Measurements from ENCODE around the gene MYCBP2.
A peak's percentile ranks its signal among the peaks of the same experiment; 100 is the strongest.
"Not testable (repeated sequence)": the region's sequence is repeated elsewhere in the genome, so short reads cannot be mapped to it uniquely, and the experiment has no call there.

The MYCBP2 gene

DNA sequence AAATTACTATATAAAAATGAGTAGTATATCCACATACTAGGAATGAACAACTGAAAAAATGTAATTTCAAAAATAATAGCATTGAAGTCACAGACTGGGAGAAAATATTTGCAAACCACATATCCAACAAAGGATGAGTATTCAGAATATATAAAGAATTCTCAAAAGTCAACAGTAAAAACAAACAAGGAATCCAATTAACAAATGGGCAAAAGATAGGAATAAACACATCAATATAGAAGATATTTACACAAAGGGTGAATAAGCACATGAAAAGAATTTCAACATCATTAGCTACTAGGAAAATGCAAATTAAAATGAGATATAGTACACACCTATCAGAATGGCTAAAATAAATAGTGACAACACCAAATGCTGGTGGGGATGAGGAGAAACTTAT is 37.0 kb downstream of the MYCBP2 start:
- FAIRE-seq, result no peak

DNA sequence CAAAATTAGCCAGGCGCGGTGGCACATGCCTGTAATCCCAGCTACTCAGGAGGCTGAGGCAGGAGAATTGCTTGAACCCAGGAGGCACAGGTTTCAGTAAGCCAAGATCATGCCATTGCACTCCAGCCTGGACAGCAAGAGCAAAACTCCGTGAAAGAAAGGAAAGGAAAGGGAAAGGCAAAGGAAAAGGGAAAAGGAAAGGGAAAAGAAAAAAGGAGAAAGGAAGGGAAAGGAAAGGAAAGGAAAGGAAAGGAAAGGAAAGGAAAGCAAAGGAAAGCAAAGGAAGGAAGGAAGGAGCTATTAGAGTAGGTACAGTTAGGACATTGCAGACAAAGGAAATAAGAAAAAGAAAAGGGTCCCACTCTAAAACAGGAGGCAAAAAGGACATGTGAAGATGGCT is 41.3 kb downstream of the MYCBP2 start:
- not testable (repeated sequence) for FAIRE-seq

DNA sequence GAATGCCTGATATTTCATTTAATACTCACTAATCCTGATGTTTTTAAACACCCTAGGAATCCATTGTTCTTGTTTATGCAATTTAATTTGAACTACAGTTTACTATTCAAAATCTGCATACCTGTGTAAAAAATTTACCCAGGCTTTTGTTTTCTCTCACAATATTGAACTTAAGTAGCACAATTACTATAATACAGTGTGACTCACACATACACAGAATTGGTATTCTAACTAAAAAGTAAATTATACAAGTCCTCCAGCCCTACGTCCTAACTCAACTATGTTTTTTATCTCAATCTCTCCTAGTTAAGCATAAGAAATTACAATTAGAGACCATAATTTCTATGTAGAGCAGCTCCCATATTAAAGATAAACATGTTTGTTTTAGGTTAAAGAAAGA is 41.8 kb downstream of the MYCBP2 start:
- no peak for FAIRE-seq

DNA sequence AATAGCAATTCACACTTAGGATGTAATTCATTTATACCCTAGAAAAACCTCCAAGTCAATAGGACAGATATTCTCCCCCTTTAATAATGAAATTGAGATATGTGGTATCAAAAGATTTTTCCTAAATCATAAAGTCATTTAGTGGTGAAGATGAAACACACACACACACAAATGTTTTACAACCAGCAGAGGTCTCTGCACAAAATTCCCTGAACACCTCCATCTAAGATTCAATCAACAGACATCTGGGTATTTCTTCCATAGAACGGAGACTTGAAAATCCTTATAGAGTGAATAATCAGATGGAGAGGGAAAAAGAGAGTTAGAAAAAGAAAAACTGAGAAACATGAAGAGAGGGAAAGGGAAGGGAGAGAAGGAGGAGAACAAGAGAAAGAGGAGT is 52.8 kb downstream of the MYCBP2 start:
- no peak for FAIRE-seq

DNA sequence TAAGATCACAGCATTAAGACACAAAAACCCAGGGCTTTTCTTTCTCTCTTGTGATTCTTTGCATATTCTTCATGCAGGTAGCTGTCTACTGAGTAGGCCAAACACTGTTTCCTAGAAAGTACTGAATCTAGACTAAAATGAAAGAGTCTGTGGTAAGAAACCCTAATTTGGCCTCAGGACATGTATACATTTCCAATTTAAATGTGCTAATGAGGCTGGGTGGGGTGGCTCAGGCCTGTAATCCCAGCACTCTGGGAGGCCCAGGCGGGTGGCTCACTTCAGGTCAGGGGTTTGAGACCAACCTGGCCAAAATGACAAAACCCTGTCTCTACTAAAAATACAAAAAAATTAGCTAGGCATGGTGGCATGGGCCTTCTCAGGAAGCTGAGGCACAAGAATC is 57.8 kb downstream of the MYCBP2 start:
- FAIRE-seq, result no peak

DNA sequence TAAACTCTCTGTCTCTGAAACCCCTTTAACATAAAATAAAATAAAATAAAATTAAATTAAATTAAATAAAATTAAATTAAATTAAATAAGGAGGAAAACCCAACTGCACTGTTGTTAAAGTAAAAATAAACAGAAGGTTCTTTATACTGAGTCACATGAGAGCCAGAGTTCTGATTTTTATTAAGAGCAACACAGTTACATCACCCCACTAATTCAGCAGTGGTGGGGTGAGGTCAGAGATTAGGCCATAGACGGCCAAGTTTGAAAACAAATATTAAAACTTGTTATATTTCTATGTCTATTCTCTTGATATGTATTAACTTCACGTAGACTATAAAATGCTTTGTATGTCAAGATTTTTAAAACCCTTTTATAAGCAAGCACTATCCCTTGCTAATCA is 59.5 kb downstream of the MYCBP2 start:
- peak; percentile 41 for FAIRE-seq

DNA sequence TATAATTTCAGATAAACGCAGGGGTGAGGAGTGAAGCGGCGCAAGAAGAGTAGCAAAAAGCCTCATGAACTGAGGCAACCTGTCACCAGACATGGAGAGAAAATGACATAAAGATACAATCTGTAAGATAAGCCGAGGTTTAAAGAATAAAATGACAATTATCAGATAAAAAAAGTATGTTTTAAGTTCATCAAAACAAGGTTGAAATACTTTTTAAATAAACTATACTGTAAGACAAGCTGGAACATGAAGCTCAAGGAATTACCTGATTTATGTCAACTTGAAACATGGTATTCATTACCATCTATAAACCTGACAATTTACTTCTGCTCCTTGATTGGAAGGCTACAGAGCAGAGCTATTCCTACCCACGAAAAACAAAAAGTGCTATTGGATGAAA is 61.6 kb downstream of the MYCBP2 start:
- FAIRE-seq, result no peak

DNA sequence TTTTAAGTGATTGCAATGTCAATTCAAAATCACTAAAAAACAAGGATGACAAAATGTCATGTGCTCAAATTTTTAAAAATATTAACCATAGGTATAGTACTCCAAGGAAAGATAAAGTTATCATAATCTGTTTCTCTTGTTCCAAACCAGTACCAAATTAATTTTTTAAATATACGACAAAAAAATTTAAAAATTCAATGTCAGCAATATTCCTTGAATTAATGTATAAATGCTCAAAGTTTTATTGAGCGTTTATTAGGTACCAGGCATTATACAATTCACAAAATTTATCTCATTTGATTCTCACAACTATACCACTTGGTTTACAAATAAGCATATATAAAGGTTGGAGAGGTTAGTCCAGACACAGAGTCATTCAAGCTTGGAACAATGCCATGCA is 64.7 kb downstream of the MYCBP2 start:
- peak; percentile 36 for FAIRE-seq

DNA sequence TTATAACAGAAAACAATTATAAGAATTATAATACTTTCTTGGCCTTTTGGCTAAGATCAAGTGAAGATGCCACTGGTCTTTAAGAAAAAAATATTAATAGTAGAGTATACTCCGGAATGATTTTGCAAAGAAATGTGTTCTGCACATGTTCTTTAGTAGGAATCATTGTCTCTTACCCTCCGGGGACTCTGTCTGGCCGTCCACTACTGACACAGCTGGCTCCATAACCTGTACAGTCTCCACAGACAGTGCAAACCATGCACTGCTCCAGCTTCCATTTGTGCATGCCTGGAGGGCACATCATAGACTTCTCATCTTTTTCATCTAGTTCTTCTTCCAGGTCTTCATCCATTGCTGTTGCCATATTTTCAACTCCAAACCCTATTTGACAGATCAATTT is 75.9 kb downstream of the MYCBP2 start:
- FAIRE-seq, result no peak

DNA sequence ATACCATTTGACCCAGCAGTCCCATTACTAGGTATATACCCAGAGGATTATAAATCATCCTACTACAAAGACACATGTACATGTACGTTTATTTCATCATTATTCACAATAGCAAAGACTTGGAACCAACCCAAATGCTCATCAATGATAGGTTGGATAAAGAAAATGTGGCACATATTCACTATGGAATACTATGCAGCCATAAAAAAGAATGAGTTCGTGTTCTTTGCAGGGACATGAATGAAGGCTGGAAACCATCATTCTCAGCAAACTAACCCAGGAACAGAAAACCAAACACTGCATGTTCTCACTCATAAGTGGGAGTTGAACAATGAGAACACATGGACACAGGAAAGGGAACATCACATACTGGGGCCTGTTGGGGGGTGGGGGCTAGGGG is 81.7 kb downstream of the MYCBP2 start:
- FAIRE-seq, result not testable (repeated sequence)

DNA sequence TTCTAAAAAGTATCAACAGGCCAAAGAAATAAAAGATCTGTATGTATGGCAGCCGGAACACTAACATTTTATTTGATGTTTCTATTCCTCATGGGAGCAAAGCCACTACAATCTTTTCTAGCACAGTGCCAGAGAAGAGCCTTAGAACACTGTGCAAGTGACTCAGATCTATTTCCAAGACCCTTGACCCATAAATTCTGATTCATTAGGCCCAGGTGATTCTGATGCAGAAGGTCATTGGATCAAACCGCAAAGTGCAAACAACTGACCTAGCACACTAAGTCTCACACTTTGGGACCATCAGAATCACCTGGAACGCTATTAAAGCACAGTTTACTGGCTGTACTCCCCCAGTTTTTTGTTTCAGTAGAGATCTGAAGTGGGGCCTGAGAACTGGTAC is 87.6 kb downstream of the MYCBP2 start:
- no peak for FAIRE-seq

DNA sequence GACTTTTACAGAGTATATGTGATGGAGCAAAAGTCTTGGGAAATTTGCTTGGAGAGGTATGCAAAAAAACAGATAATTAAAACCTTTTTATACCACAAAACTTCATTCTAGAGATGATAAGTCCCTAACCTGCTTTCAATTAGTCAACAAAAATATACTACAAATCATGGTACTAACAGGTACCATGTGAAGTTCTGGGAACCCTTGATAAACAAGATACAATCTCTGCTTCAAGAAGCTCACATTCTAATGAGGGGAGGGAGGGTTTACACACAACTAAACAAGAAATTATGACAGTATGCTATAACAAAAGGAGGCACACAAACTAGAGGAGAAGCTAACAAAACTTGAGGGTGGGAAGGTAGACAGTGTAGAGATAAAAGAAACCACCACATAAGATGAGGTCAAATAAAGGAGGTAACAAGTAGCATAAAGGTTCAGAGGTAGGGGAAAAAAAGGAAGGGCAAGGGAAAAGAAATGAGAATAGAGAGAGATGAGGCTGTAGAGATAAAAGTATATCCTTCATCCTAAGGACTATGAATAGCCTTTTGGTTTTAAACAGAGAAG is 91.4 kb downstream of the MYCBP2 start:
- FAIRE-seq, result no peak

DNA sequence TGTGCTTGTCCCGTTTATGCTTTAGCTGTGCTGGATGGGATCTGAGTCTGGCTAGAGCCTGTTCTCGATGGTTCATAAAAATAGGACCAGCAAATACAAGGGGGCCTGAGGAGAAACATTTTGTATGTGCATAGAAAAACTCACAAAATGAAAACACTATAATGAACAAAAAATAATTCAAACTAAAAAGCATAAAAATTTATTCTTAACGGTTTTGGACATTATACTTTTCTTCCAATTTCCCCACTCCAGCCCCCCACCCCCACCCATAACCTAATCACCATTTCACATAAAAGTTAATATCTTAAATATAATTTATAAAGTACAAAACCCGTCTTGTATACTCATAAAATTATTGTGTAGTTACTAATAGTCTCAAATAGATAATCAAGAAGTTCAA is 93.7 kb downstream of the MYCBP2 start:
- FAIRE-seq, result no peak

DNA sequence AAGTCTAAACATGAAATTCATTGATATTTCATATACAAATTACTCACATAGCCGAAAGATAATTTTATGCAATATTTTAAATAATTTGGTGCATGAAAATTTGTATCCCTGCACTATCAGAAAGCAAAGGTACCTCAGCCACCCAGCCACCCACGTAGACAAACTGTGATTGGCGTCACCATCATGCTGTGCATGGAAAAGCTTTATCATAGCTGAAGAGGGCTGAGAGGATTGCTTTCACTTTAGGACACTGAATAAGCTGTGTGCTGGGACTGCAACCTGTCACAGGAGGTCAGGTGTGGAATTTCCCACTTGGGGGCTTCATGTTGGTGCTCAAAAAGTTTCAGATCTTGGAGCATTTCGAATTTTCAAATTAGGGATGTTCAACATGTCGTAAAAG is 96.3 kb downstream of the MYCBP2 start:
- FAIRE-seq, result no peak

DNA sequence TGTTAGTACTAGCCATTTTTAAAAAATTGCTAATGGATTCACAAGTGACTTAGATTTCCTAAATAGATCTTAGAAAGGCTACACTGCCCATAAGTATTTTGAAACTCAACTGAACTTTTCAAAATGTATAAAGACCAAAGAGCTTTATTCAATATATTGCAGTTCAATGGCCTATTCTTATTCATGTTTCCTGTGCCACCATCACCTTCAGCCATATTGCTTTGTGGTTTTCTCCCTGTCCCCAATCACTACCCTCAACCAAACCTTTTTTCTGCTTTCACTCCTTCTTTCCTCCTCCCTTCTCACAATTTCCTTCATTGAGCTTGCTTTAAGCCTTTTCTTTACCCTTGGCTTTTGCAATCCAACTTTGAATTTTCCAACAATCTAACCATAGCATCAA is 100.9 kb downstream of the MYCBP2 start:
- FAIRE-seq, result no peak

DNA sequence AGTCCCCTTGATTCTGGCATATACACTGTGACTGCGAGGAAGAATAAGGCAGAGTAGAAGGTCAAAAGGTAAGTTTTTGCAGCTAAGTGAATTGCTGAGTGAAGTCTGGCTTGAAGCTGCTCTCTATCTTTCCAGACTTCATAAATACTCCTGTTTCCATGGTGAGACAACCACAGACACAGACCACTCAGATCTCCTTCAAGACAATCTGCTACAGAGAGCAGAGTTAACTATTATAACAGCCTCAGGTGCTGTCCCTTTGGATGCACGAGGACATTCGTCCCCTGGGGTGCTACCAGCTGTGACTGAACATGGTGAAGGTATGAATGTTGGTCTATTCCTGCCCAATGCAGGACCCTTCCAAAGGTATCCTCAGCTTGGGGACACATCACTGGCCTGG is 104.0 kb downstream of the MYCBP2 start:
- FAIRE-seq, result no peak

DNA sequence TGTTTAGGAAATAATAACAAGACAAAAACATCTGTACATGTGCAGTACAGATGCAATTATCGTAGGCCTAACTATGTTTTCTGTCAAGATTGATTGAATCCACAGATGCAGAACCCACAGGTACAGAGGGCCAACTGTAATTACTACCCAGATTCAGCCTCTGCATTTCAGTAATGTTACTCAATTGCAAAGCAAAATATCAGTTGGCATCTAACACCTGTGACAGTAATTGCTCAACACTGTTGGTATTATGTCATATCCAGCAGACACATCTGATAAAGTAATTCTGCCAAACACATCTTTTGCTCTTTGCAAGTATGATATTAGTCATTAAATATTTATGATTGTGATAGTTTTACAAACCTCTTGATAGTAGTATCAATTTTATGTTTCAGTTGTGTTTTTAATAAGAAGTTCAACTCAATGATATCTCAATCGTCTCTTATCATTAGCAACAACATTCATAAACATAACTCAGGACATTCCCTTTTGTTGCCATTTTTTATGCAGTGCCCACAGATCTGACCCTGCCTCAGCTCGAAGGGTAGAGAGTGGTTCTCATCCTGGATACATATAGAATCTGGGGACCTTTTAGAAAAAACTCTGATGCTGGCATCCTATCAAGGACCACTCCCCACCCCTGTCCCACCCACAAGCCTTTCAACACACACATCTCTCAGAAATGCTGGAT is 104.7 kb downstream of the MYCBP2 start:
- no peak for FAIRE-seq

DNA sequence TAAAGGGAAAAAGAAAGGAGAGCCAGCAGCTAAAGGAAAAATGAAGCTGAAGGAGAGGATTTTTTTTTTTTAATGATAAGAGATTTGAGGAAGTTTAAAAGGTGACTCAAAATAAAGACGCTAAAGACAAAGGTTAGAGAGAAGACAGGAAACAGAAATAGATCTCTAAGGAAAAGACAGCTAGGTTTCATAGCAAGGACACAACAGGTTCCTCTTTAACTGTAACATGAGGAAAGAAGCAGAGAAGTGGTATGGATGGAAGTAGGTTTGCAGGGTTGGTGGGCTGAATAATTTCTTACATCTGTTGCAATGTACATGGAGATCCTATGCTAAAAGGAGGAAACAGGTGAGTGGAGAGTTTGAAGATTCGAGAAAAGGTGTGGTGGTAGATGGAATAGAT is 107.5 kb downstream of the MYCBP2 start:
- no peak for FAIRE-seq

DNA sequence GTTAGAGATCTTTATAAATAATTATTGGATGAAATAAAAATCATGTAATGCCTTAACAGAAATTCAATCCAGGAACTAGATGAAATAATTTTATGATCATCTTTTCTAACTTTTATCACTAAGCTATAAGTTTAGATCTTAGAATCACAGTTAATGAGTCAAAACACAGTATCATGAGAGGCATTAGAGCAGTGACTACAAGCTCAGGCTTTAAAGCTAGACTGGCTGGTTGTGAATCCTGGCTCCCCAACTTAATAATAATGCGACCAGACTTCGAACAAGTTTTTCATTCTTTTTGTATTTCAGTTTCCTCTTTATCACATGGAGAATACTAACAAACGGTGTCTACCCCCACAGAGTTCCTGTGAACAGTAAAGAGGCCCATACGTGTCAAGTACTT is 108.6 kb downstream of the MYCBP2 start:
- FAIRE-seq, result no peak

DNA sequence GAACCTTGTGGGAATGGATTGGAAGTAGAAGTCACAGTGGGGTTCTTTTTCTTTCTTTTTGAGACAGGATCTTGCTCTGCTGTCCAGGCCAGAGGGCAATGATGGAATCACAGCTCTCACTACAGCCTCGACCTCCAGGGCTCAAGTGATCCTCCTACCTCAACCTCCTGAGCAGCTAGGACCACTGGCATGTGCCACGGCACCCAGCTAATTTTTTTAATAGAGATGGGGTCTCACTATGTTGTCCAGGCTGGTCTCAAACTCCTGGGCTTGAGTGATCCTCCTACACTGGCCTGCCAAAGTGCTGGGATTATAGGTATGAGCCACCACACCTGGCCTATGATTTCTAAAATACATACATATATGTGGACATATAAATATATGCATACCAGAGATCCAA is 111.4 kb downstream of the MYCBP2 start:
- no peak for FAIRE-seq

DNA sequence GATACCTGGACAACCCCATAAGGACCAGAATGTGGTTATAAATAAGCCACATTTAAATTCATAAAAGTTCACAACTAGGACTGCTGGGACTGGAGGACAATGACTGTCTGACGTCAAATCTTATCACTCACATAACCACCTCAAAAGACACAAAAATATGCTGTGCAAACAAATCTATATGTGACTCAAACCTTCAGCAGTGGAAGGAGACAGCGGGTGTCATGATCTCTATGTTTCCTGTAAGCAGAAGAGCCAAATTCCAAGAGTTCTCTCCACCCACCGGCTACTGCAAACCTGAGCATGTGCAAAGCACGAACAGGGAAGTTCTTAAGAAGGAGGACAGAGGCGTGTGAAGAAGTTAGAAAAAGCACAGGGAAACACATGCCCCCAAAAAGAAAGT is 113.2 kb downstream of the MYCBP2 start:
- no peak for FAIRE-seq

DNA sequence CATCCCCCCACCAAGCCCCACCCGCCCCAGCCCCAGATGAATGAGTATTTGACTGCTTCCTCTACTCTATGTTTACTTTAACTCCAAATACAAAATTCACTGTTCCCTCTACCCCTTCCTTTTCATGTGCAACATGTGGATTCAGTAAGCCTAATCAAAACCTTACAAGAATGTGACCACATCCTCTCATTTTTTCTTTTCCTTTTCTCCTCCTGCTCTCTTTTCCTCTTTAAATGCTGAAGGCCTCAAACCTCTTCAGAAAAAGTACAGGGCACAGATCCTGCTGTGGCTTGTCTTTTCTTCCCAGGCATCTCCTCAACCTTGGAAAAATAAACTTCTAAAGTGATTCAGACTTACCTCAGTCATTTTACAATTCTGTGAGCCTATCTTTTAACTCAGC is 119.0 kb downstream of the MYCBP2 start:
- FAIRE-seq, result no peak

DNA sequence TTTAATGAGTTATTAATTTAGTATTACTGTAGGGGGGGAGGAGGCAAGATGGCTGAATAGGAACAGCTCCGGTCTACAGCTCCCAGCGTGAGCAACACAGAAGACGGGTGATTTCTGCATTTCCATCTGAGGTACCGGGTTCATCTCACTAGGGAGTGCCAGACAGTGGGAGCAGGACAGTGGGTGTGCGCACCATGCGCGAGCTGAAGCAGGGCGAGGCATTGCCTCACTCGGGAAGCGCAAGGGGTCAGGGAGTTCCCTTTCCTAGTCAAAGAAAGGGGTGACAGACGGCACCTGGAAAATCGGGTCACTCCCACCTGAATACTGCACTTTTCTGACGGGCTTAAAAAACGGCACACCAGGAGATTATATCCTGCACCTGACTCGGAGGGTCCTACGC is 127.9 kb downstream of the MYCBP2 start:
- FAIRE-seq, result not testable (repeated sequence)

DNA sequence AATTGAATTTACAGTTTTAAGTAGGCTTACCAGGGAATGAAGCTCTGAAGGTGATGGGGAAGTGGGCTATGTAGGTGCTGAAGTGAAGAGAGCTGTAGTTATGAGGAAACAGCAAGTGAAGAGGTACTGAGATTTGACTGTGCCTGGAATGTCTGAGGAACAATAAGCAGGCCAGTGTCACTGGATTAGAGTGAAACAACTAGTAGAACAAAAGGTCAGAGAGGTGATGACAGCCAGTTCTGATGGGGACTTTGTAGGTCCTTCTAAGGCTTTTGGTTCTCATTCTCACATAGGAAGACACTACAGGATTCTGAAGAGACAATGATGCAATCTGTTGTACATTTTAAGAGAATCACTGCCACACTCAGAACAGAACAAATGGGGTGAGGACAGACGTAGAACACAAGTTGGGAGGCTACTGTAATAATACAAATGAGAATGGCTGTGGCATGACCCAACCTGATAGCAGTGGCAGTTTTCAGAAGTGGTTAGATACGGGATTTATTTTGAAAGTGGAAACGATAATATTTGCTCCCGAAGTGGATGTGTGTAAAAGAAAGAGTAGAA is 130.8 kb downstream of the MYCBP2 start:
- no peak for FAIRE-seq

Data from G401.6 (cell line).